H9 (cell line): ENCODE data around the gene DIP2A. TPM values are rescaled to one million over a fixed set of nuclear protein-coding genes. Genes with fewer than 3 reads are reported as not detected.

Source experiments
- DNase-seq: peaks from one replicate; pipeline ENCODE4 v3.0.0-alpha.2; 2017
- H2AFZ ChIP-seq: one replicate; pipeline ENCODE4 v1.6.1; 2013; ENCODE audit warnings: mild to moderate bottlenecking, low read length, control low read depth, moderate library complexity
- H2AK5ac ChIP-seq: 2 replicates; pipeline ENCODE4 v1.6.1; 2013; ENCODE audit warnings: low read length, control low read depth, mixed read lengths; ENCODE audit not compliant: insufficient read length
- H2BK120ac ChIP-seq: one replicate; pipeline ENCODE4 v1.6.1; 2013; ENCODE audit warnings: low read depth, mild to moderate bottlenecking, low read length, control low read depth, inconsistent platforms; ENCODE audit not compliant: poor library complexity, severe bottlenecking
- H2BK12ac ChIP-seq: 2 replicates; pipeline ENCODE4 v1.6.1; 2013; ENCODE audit warnings: low read length, control low read depth, mixed read lengths, low read depth; ENCODE audit not compliant: insufficient read length
- H2BK15ac ChIP-seq: 2 replicates; pipeline ENCODE4 v1.6.1; 2013; ENCODE audit warnings: low read depth, low read length, control low read depth
- H2BK20ac ChIP-seq: one replicate; pipeline ENCODE4 v1.6.1; 2013; ENCODE audit warnings: low read depth, mild to moderate bottlenecking, low read length, control low read depth, inconsistent platforms; ENCODE audit not compliant: poor library complexity, severe bottlenecking
- H2BK5ac ChIP-seq: 2 replicates; pipeline ENCODE4 v1.6.1; 2013; ENCODE audit warnings: low read length, control low read depth, mixed read lengths; ENCODE audit not compliant: insufficient read length
- H3K14ac ChIP-seq: 2 replicates; pipeline ENCODE4 v1.6.1; 2013; ENCODE audit warnings: low read length, control low read depth; ENCODE audit not compliant: insufficient read depth
- H3K18ac ChIP-seq: 2 replicates; pipeline ENCODE4 v1.6.1; 2013; ENCODE audit warnings: low read depth, mild to moderate bottlenecking, mixed read lengths, low read length, control low read depth; ENCODE audit not compliant: insufficient read length
- H3K23ac ChIP-seq: 2 replicates; pipeline ENCODE4 v1.6.1; 2013; ENCODE audit warnings: low read length, control low read depth, mixed read lengths, low read depth; ENCODE audit not compliant: insufficient read length
- H3K23me2 ChIP-seq: 2 replicates; pipeline ENCODE4 v1.6.1; 2013; ENCODE audit warnings: low read depth, mild to moderate bottlenecking, mixed read lengths, low read length, control low read depth; ENCODE audit not compliant: insufficient read length, poor library complexity, severe bottlenecking
- H3K27ac ChIP-seq: 2 replicates; pipeline ENCODE4 v1.5.1; 2013; ENCODE audit warnings: low read length, control low read depth, mixed read lengths, low read depth; ENCODE audit not compliant: insufficient read length
- H3K27me3 ChIP-seq: 2 replicates; pipeline ENCODE4 v1.6.1; 2013; ENCODE audit warnings: low read length, control low read depth, inconsistent platforms; ENCODE audit not compliant: insufficient read depth
- H3K4ac ChIP-seq: 2 replicates; pipeline ENCODE4 v1.6.1; 2013; ENCODE audit warnings: low read depth, mild to moderate bottlenecking, control low read depth, inconsistent platforms, low read length, moderate library complexity
- H3K4me1 ChIP-seq: 2 replicates; pipeline ENCODE4 v1.6.1; 2013; ENCODE audit warnings: low read length, control low read depth, inconsistent platforms; ENCODE audit not compliant: insufficient read depth
- H3K4me2 ChIP-seq: 2 replicates; pipeline ENCODE4 v1.6.1; 2013; ENCODE audit warnings: low read length, control low read depth, mixed read lengths; ENCODE audit not compliant: insufficient read length, insufficient read depth
- H3K56ac ChIP-seq: 2 replicates; pipeline ENCODE4 v1.6.1; 2013; ENCODE audit warnings: low read depth, mild to moderate bottlenecking, mixed read lengths, low read length, control low read depth; ENCODE audit not compliant: insufficient read length
- H3K79me1 ChIP-seq: 2 replicates; pipeline ENCODE4 v1.6.1; 2013; ENCODE audit warnings: low read depth, mild to moderate bottlenecking, moderate library complexity, low read length, control low read depth, inconsistent platforms; ENCODE audit not compliant: insufficient read depth, poor library complexity, severe bottlenecking
- H3K79me2 ChIP-seq: 2 replicates; pipeline ENCODE4 v1.6.1; 2013; ENCODE audit warnings: low read length, control low read depth, inconsistent platforms; ENCODE audit not compliant: insufficient read depth
- H3K9ac ChIP-seq: 2 replicates; pipeline ENCODE4 v1.6.1; 2013; ENCODE audit warnings: low read length, control low read depth, mixed read lengths; ENCODE audit not compliant: insufficient read length; ENCODE audit errors: extremely low read depth
- H3K9me3 ChIP-seq: one replicate; pipeline ENCODE4 v1.6.1; 2013; ENCODE audit warnings: low read depth, low read length, inconsistent platforms; ENCODE audit not compliant: control insufficient read depth
- H3T11ph ChIP-seq: one replicate; pipeline ENCODE4 v1.6.1; 2013; ENCODE audit warnings: mild to moderate bottlenecking, low read length, control low read depth, inconsistent platforms
- H4K20me1 ChIP-seq: one replicate; pipeline ENCODE4 v1.6.1; 2013; ENCODE audit not compliant: control insufficient read depth, insufficient read length, insufficient read depth
- H4K5ac ChIP-seq: 2 replicates; pipeline ENCODE4 v1.6.1; 2013; ENCODE audit warnings: low read depth, mild to moderate bottlenecking, mixed read lengths, low read length, control low read depth; ENCODE audit not compliant: insufficient read length
- H4K8ac ChIP-seq: replicated peaks from 2 replicates; pipeline ENCODE4 v1.6.1; 2013; ENCODE audit warnings: low read length, control low read depth, mixed read lengths, low read depth; ENCODE audit not compliant: insufficient read length
- H4K91ac ChIP-seq: 2 replicates; pipeline ENCODE4 v1.6.1; 2013; ENCODE audit warnings: low read depth, mild to moderate bottlenecking, moderate library complexity, mixed read lengths, low read length, control low read depth; ENCODE audit not compliant: insufficient read length
- H3K27ac Mint-ChIP-seq, 3 experiments: 2 replicates in 2 of 3; 3 replicates in 1 of 3; pipeline ENCODE4 v1.8.0; 2020 to 2021; ENCODE audit warnings: mixed read lengths in 3 of 3, mild to moderate bottlenecking in 1 of 3, moderate library complexity in 1 of 3
- H3K27me3 Mint-ChIP-seq: 2 replicates; pipeline ENCODE4 v1.8.0; 2021; ENCODE audit warnings: low read depth, mild to moderate bottlenecking, moderate library complexity, mixed read lengths
- H3K36me3 Mint-ChIP-seq, 3 experiments: 2 replicates in 2 of 3; 3 replicates in 1 of 3; pipeline ENCODE4 v1.8.0; 2020 to 2021; ENCODE audit warnings: low read depth in 3 of 3, mixed read lengths in 3 of 3; ENCODE audit not compliant: insufficient read depth in 1 of 3
- H3K4me1 Mint-ChIP-seq, 2 experiments: 2 replicates each; pipeline ENCODE4 v1.8.0; 2020; ENCODE audit warnings: mixed read lengths in 2 of 2
- H3K4me3 Mint-ChIP-seq, 2 experiments: 2 replicates in 1 of 2; 3 replicates in 1 of 2; pipeline ENCODE4 v1.8.0; 2020 to 2021; ENCODE audit warnings: mild to moderate bottlenecking in 2 of 2, mixed read lengths in 2 of 2, moderate library complexity in 1 of 2
- H3K9me3 Mint-ChIP-seq, 2 experiments: 2 replicates in 1 of 2; 3 replicates in 1 of 2; pipeline ENCODE4 v1.8.0; 2020; ENCODE audit warnings: mild to moderate bottlenecking in 2 of 2, mixed read lengths in 2 of 2, moderate library complexity in 1 of 2
- CTCF ChIP-seq: fragments of 200-600 bp; sonication (generic); conservative IDR thresholded peaks from 3 replicates; pipeline ENCODE4 v1.8.0; 2021; ENCODE audit warnings: antibody characterized with exemption, mild to moderate bottlenecking
- WGBS: extraction: QIAGEN DNeasy Blood & Tissue Kit; methylation state at CpG from one replicate; pipeline ENCODE4 v1.1.7; 2013; ENCODE audit warnings: missing lambda C conversion rate, low lambda C conversion rate, mixed read lengths; ENCODE audit not compliant: insufficient read length; ENCODE audit errors: extremely low coverage; 5-methylcytosine and 5-hydroxymethylcytosine counted together
- total RNA-seq: library from RNA; stranded (reverse); gene quantifications from 2 replicates; pipeline ENCODE4 v1.2.1, GENCODE V29; 2021

Gene DIP2A
- total RNA-seq, 1 experiment from 2014 or later: 25.2 TPM

- H3K27me3 ChIP-seq: no peaks in the 10 kb centered on the region; the same call in 1 of the 2 replicates
- DNase-seq: no peak
- Mint-ChIP-seq H3K27ac (no peak overlapping the region), H3K27me3 (peaks cover 3% of the 10 kb centered on the region; the same call in 1 of the 2 replicates), H3K9me3 (peaks cover 24 to 27% of the 10 kb centered on the region in 2 experiments), H3K4me3 (no peak overlapping the region), H3K4me1 (no peaks in the 10 kb centered on the region), H3K36me3 (peaks cover 6 to 17% (median 15%) of the 10 kb centered on the region in 3 experiments)
- no peak overlapping the region for H3K9ac ChIP-seq
- H3K79me2 ChIP-seq: no peaks in the 10 kb centered on the region
- H4K8ac ChIP-seq: no peak overlapping the region
- H3K4me1 ChIP-seq: no peaks in the 10 kb centered on the region
- H4K20me1 ChIP-seq: no peaks in the 10 kb centered on the region
- no peak overlapping the region for H3K27ac ChIP-seq
- H2BK12ac ChIP-seq: no peak overlapping the region
- H3K4ac ChIP-seq: no peak overlapping the region
- H3K56ac ChIP-seq: no peak overlapping the region
- no peak overlapping the region for H4K5ac ChIP-seq
- H3K18ac ChIP-seq: no peak overlapping the region
- no peak overlapping the region for H2AK5ac ChIP-seq
- H2BK5ac ChIP-seq: no peak overlapping the region
- no peaks in the 10 kb centered on the region for H3K23me2 ChIP-seq
- H3K14ac ChIP-seq: no peak overlapping the region
- H3K9me3 ChIP-seq: peaks cover 19% of the 10 kb centered on the region
- no peak overlapping the region for H2AFZ ChIP-seq
- H3K4me2 ChIP-seq: no peak overlapping the region
- no peak overlapping the region for H4K91ac ChIP-seq
- no peak overlapping the region for H3T11ph ChIP-seq
- H2BK120ac ChIP-seq: no peak overlapping the region
- H2BK20ac ChIP-seq: no peak overlapping the region
- no peak for TF ChIP-seq CTCF
- no peak overlapping the region for H3K23ac ChIP-seq
- no peaks in the 10 kb centered on the region for H3K79me1 ChIP-seq
- no CpG with 5 or more reads among the region's 8 CpGs for WGBS
- no peak overlapping the region for H2BK15ac ChIP-seq
Measured at GRCh38 chr21:46597031-46597430, 138.3 kb downstream of the DIP2A start.
